B cell (primary cell): ENCODE data around the gene MCM5. TPM values are rescaled to one million over a fixed set of nuclear protein-coding genes. Genes with fewer than 3 reads are reported as not detected.
"Not testable (repeated sequence)": the region's sequence is repeated elsewhere in the genome, so short reads cannot be mapped to it uniquely, and the experiment has no call there.

Experiments used
- ATAC-seq: fragments of 200-7000 bp; cut with Tn5 transposase; one replicate; pipeline ENCODE4 v1.10.0; 2021; ENCODE audit warnings: low read depth, mild to moderate bottlenecking, moderate number of reproducible peaks, moderate library complexity
- CTCF ChIA-PET: fragments of 350-600 bp; sonication (Branson Sonifier 250); formaldehyde crosslinking; loops from one replicate; lab custom pipeline; 2021; ENCODE audit warnings: antibody characterized with exemption, inconsistent platforms; lab: Charles Lee
- POLR2A ChIA-PET: fragments of 350-600 bp; sonication (Branson Sonifier 250); formaldehyde crosslinking; loops from one replicate; lab custom pipeline; 2021; ENCODE audit warnings: antibody characterized with exemption; lab: Charles Lee
- DNase-seq: peaks from one replicate; pipeline ENCODE4 v3.0.0; 2013
- H2AFZ ChIP-seq: 2 replicates; pipeline ENCODE4 v1.6.1; 2012; ENCODE audit warnings: mild to moderate bottlenecking, low read depth, low read length; ENCODE audit not compliant: insufficient read depth, poor library complexity, severe bottlenecking
- H3K27ac ChIP-seq, 2 donors: 1 replicate in 1 of 2; 2 replicates in 1 of 2; pipeline ENCODE4 v1.5.1; 2012 to 2013; ENCODE audit warnings: low read length in 2 of 2, mild to moderate bottlenecking in 2 of 2, moderate library complexity in 1 of 2
- H3K27me3 ChIP-seq, 4 experiments: fragments of 200-600 bp in 1 of 4; sonication (generic) in 1 of 4; replicated peaks in 1 of 4; 1 replicate in 2 of 4; 2 replicates in 2 of 4; pipeline versions ENCODE4 v1.6.1 to v1.7.0; 2013 to 2016; ENCODE audit warnings: low read length in 3 of 4, mild to moderate bottlenecking in 2 of 4, mixed read lengths in 1 of 4, moderate library complexity in 1 of 4; ENCODE audit not compliant: insufficient read depth in 4 of 4, control insufficient read depth in 3 of 4; ENCODE audit errors: control extremely low read depth in 1 of 4
- H3K36me3 ChIP-seq, 2 experiments: replicated peaks in 1 of 2; 1 replicate in 1 of 2; 2 replicates in 1 of 2; pipeline versions ENCODE4 v1.6.1 to v1.7.1; 2013; ENCODE audit warnings: low read length in 1 of 2; ENCODE audit not compliant: insufficient read depth in 2 of 2, control insufficient read depth in 1 of 2; ENCODE audit errors: control extremely low read depth in 1 of 2, extremely low read depth in 1 of 2
- H3K4me1 ChIP-seq, 2 donors: fragments of 200-600 bp in 1 of 2; sonication (generic) in 1 of 2; 1 replicate in 1 of 2; 2 replicates in 1 of 2; pipeline versions ENCODE4 v1.5.1 to v1.6.1; 2013 to 2017; ENCODE audit warnings: low read length in 2 of 2; ENCODE audit not compliant: control insufficient read depth in 2 of 2, insufficient read depth in 2 of 2
- H3K4me2 ChIP-seq: replicated peaks from 2 replicates; pipeline ENCODE3; 2012; ENCODE audit warnings: mild to moderate bottlenecking, low read depth, low read length; ENCODE audit not compliant: poor library complexity, severe bottlenecking
- H3K4me3 ChIP-seq, 5 experiments: fragments of 200-600 bp in 1 of 5; sonication (generic) in 1 of 5; 1 replicate in 3 of 5; 2 replicates in 2 of 5; pipeline versions ENCODE4 v1.5.1 to v1.7.0; 2011 to 2016; ENCODE audit warnings: low read length in 4 of 5, mild to moderate bottlenecking in 4 of 5, low read depth in 2 of 5, control low read depth in 1 of 5, moderate library complexity in 1 of 5; ENCODE audit not compliant: insufficient read depth in 1 of 5; ENCODE audit errors: control extremely low read depth in 1 of 5, extremely low read depth in 1 of 5
- H3K79me2 ChIP-seq: fragments of 200-600 bp; sonication (generic); one replicate; pipeline ENCODE4 v1.6.0; 2016; ENCODE audit warnings: low read length; ENCODE audit not compliant: control insufficient read depth, insufficient read depth
- H3K9ac ChIP-seq: fragments of 200-600 bp; sonication (generic); 2 replicates; pipeline ENCODE4 v1.6.1; 2017; ENCODE audit warnings: mild to moderate bottlenecking, low read length, moderate library complexity
- H3K9me3 ChIP-seq, 3 donors: one replicate each; pipeline versions ENCODE4 v1.6.1 to v1.7.1; 2013; ENCODE audit warnings: low read length in 2 of 3; ENCODE audit not compliant: control insufficient read depth in 2 of 3, insufficient read depth in 1 of 3; ENCODE audit errors: control extremely low read depth in 1 of 3
- H4K20me1 ChIP-seq: 2 replicates; pipeline ENCODE4 v1.6.0; 2012; ENCODE audit warnings: mild to moderate bottlenecking, low read length; ENCODE audit not compliant: insufficient read depth, control insufficient read depth, poor library complexity, severe bottlenecking
- H3K27ac Mint-ChIP-seq: one replicate; pipeline ENCODE4 v1.8.0; 2021; ENCODE audit warnings: mixed read lengths
- H3K27me3 Mint-ChIP-seq: one replicate; pipeline ENCODE4 v1.8.0; 2021; ENCODE audit warnings: mixed read lengths
- H3K4me1 Mint-ChIP-seq: one replicate; pipeline ENCODE4 v1.8.0; 2021; ENCODE audit warnings: mixed read lengths
- H3K4me3 Mint-ChIP-seq: one replicate; pipeline ENCODE4 v1.8.0; 2021; ENCODE audit warnings: mixed read lengths
- H3K9me3 Mint-ChIP-seq: one replicate; pipeline ENCODE4 v1.8.0; 2022; ENCODE audit warnings: mixed read lengths; ENCODE audit not compliant: insufficient read depth
- EZH2 ChIP-seq: IDR thresholded peaks from 2 replicates; pipeline ENCODE4 v1.6.1; 2012; ENCODE audit warnings: borderline replicate concordance, low read depth, mild to moderate bottlenecking, moderate library complexity, low read length; ENCODE audit not compliant: insufficient read depth, poor library complexity, severe bottlenecking
- WGBS: methylation state at CpG from one replicate; pipeline ENCODE4 v1.1.5; 2013; ENCODE audit warnings: missing lambda C conversion rate; ENCODE audit not compliant: insufficient coverage; 5-methylcytosine and 5-hydroxymethylcytosine counted together
- intact Hi-C: fragments of 100-400 bp; cut with micrococcal nuclease; formaldehyde crosslinking; loops from one replicate; pipeline ENCODE4 v1.10.0; 2022
- polyA plus RNA-seq: library from polyadenylated mRNA; depleted of rRNA; stranded (reverse); fragments of >200 nt; gene quantifications from 2 replicates; pipeline ENCODE4 v1.2.3, GENCODE V29; 2012
- total RNA-seq, 2 donors: library from RNA; stranded (reverse); fragments of 120-200 nt in 1 of 2; gene quantifications; 1 replicate in 1 of 2; 2 replicates in 1 of 2; pipeline versions ENCODE4 v1.2.3 to v1.2.4, GENCODE V29; 2013 to 2022
- TF ChIP-seq, protein P1 (sequence below): fragments of 200-600 bp; IDR thresholded peaks from one replicate; pipeline ENCODE4 v1.8.0; 2022; ENCODE audit warnings: antibody characterized with exemption, mild to moderate bottlenecking

MCM5 gene
- total and polyA plus RNA-seq, 2 donors (not counting 1 experiment from before 2014, with no cell fraction given) = 112 to 203 TPM

DNA sequence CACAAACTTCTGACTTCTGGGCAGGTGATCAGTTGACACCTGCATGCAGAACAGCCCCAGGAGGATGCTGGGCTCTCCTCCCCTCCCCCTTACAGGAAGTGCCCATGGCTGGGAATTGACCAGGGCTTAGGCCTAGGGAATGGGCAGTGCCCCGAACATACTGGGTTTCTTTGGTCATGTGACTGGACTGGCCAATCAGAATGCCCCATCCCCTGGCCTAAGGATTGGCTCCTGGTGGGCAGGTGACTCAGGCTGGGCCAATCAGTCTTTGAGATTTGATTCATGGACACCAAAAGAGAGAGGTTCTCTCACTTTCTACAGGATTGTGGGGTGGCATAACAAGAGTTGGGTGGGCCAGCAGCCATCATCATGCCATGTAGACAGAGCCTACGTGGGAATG is 37.1 kb downstream of the MCM5 start:
- intact Hi-C loops = loop anchor here (10.0 kb wide), 1 partner anchor 688 kb away; no protein-coding TSS in a partner anchor

DNA sequence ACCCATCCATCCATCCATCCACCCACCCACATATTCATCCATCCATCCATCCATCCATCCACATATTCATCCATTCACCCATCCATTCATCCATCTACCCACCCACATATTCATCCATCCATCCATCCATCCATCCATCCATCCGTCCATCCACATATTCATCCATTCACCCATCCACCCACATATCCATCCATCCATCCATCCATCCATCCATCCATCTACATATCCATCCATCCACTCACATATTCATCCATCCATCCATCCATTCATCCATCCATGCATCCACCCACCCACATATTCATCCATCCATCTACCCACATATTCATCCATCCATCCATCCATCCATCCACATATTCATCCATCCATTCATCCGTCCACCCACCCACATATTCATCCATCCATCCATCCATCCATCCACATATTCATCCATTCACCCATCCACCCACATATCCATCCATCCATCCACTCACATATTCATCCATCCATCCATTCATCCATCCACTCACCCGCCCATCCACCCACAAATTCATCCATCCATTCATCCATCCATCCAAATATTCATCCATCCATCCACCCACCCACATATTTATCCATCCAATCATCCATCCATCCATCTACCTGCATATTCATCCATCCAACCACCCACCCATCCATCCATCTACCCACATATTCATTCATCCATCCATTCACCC is 38.9 kb downstream of the MCM5 start:
- H3K27me3 Mint-ChIP-seq, H3K9me3 ChIP-seq, H3K27me3 ChIP-seq, H3K4me1 Mint-ChIP-seq, CTCF ChIA-PET, H3K79me2 ChIP-seq, H3K9me3 Mint-ChIP-seq, H2AFZ ChIP-seq, H3K9ac ChIP-seq, H3K4me3 Mint-ChIP-seq, H3K27ac Mint-ChIP-seq, H3K36me3 ChIP-seq, H3K4me3 ChIP-seq, DNase-seq, ATAC-seq, H3K4me1 ChIP-seq, POLR2A ChIA-PET, H4K20me1 ChIP-seq, H3K4me2 ChIP-seq, H3K27ac ChIP-seq: not testable (repeated sequence)
- intact Hi-C loops = loop anchor here (2.0 to 10.0 kb wide), 2 partner anchors 62 to 686 kb away; no protein-coding TSS in a partner anchor
- WGBS = 80% methylated on average over 3 of the region's 3 CpGs

More for the DNA sequence above, 37.1 kb downstream of the MCM5 start:
- ChIA-PET POLR2A (no interaction called here), CTCF (no interaction called here)
- 94% methylated on average over 2 of the region's 2 CpGs for WGBS
- Mint-ChIP-seq H3K27ac (no peak overlapping the region), H3K4me1 (no peaks in the 10 kb centered on the region), H3K4me3 (no peak overlapping the region), H3K27me3 (no peaks in the 10 kb centered on the region), H3K9me3 (no peaks in the 10 kb centered on the region)
- TF ChIP-seq EZH2 = no peak
- TF ChIP-seq, protein P1, sequence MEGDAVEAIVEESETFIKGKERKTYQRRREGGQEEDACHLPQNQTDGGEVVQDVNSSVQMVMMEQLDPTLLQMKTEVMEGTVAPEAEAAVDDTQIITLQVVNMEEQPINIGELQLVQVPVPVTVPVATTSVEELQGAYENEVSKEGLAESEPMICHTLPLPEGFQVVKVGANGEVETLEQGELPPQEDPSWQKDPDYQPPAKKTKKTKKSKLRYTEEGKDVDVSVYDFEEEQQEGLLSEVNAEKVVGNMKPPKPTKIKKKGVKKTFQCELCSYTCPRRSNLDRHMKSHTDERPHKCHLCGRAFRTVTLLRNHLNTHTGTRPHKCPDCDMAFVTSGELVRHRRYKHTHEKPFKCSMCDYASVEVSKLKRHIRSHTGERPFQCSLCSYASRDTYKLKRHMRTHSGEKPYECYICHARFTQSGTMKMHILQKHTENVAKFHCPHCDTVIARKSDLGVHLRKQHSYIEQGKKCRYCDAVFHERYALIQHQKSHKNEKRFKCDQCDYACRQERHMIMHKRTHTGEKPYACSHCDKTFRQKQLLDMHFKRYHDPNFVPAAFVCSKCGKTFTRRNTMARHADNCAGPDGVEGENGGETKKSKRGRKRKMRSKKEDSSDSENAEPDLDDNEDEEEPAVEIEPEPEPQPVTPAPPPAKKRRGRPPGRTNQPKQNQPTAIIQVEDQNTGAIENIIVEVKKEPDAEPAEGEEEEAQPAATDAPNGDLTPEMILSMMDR = no peak
- no peak overlapping the region for H3K27ac ChIP-seq
- H3K9me3 ChIP-seq = peaks cover 2 to 27% (median 13%) of the 10 kb centered on the region in 3 donors
- H3K4me1 ChIP-seq = no peaks in the 10 kb centered on the region
- H3K4me2 ChIP-seq = no peak overlapping the region
- H3K79me2 ChIP-seq = peaks cover 9% of the 10 kb centered on the region
- peak; percentile 14 for ATAC-seq
- peaks cover 9 to 24% of the 10 kb centered on the region in 2 experiments for H3K36me3 ChIP-seq
- H4K20me1 ChIP-seq = no peaks in the 10 kb centered on the region
- DNase-seq = no peak
- no peak overlapping the region for H3K4me3 ChIP-seq
- H3K27me3 ChIP-seq = no peaks in the 10 kb centered on the region
- H2AFZ ChIP-seq = no peak overlapping the region
- no peak overlapping the region for H3K9ac ChIP-seq
